Stimulated activated CD8-positive, alpha-beta memory T cell treated with anti-CD3 and anti-CD28 coated beads, Interleukin-15, amount 100 ng/mL, for 48 hours (primary cell): ENCODE data around the gene FANK1.
"Not testable (repeated sequence)": the region's sequence is repeated elsewhere in the genome, so short reads cannot be mapped to it uniquely, and the experiment has no call there.

Source experiments
- DNase-seq, 2 donors: peaks; one replicate each; pipeline ENCODE4 v3.0.0-alpha.2; 2020; ENCODE audit warnings: low read depth in 2 of 2

Gene FANK1

GRCh38 chr10:125889441-125889840 lies 6.9 kb upstream of the FANK1 start:
- DNase-seq, result not testable (repeated sequence)

- DNase-seq, result not testable (repeated sequence)
These were observed 4.0 kb upstream of the FANK1 start for GRCh38 chr10:125892402-125892801.

GRCh38 chr10:125894176-125894575 lies 2.2 kb upstream of the FANK1 start:
- not testable (repeated sequence) for DNase-seq

GRCh38 chr10:125895130-125896087 lies 955 bp upstream of the FANK1 start:
- peak; percentile 19 to 46 for DNase-seq

- DNase-seq, result not testable (repeated sequence)
These were observed 953 bp downstream of the FANK1 start for GRCh38 chr10:125897317-125897716.

- not testable (repeated sequence) for DNase-seq
These were observed 4.6 kb downstream of the FANK1 start for GRCh38 chr10:125900963-125901362.

- not testable (repeated sequence) for DNase-seq
These were observed 6.8 kb downstream of the FANK1 start for GRCh38 chr10:125903135-125903640.

- DNase-seq, result not testable (repeated sequence)
These were observed 9.0 kb downstream of the FANK1 start for GRCh38 chr10:125905069-125905994.

- DNase-seq, result not testable (repeated sequence)
These were observed 11.2 kb downstream of the FANK1 start for GRCh38 chr10:125907598-125907997.

- DNase-seq, result not testable (repeated sequence)
These were observed 12.4 kb downstream of the FANK1 start for GRCh38 chr10:125908813-125909212.

- DNase-seq, result not testable (repeated sequence)
These were observed 13.1 kb downstream of the FANK1 start for GRCh38 chr10:125909491-125909890.

- no peak for DNase-seq
These were observed 14.8 kb downstream of the FANK1 start for GRCh38 chr10:125911145-125911544.

- no peak for DNase-seq
These were observed 15.6 kb downstream of the FANK1 start for GRCh38 chr10:125911990-125912389.

- DNase-seq, result not testable (repeated sequence)
These were observed 16.9 kb downstream of the FANK1 start for GRCh38 chr10:125913277-125913676.

- DNase-seq, result no peak
These were observed 20.6 kb downstream of the FANK1 start for GRCh38 chr10:125916977-125917376.

GRCh38 chr10:125917704-125918361 lies 21.5 kb downstream of the FANK1 start:
- DNase-seq, result not testable (repeated sequence)

- not testable (repeated sequence) for DNase-seq
These were observed 25.4 kb downstream of the FANK1 start for GRCh38 chr10:125921643-125922306.

GRCh38 chr10:125925262-125925834 lies 29.0 kb downstream of the FANK1 start:
- no peak for DNase-seq

- DNase-seq, result no peak
These were observed 29.9 kb downstream of the FANK1 start for GRCh38 chr10:125926247-125926646.

GRCh38 chr10:125927265-125927664 lies 30.9 kb downstream of the FANK1 start:
- DNase-seq, result not testable (repeated sequence)
